Osteoblast (primary cell): ENCODE data around the gene SLC37A1. TPM values are rescaled to one million over a fixed set of nuclear protein-coding genes. Genes with fewer than 3 reads are reported as not detected.

Experiments
- DNase-seq: peaks from one replicate; pipeline ENCODE4 v3.0.0; 2011; ENCODE audit warnings: low spot score, mixed read lengths; ENCODE audit not compliant: insufficient read length; ENCODE audit errors: missing footprints
- H2AFZ ChIP-seq: 2 replicates; pipeline ENCODE4 v1.6.0; 2011; ENCODE audit warnings: mild to moderate bottlenecking, low read length
- H3K27ac ChIP-seq: 2 replicates; pipeline ENCODE4 v1.5.1; 2011; ENCODE audit warnings: mild to moderate bottlenecking, low read depth, low read length, moderate library complexity
- H3K27me3 ChIP-seq: 2 replicates; pipeline ENCODE4 v1.6.0; 2012; ENCODE audit warnings: mild to moderate bottlenecking, control low read depth, inconsistent platforms, low read length, moderate library complexity; ENCODE audit not compliant: insufficient read depth
- H3K36me3 ChIP-seq: 2 replicates; pipeline ENCODE4 v1.5.1; 2011; ENCODE audit warnings: mild to moderate bottlenecking, low read length, control low read depth, moderate library complexity; ENCODE audit not compliant: insufficient read depth
- H3K4me1 ChIP-seq: 2 replicates; pipeline ENCODE4 v1.5.1; 2011; ENCODE audit warnings: mild to moderate bottlenecking, low read length, control low read depth, moderate library complexity; ENCODE audit not compliant: insufficient read depth
- H3K4me2 ChIP-seq: 2 replicates; pipeline ENCODE4 v1.6.0; 2011; ENCODE audit warnings: mild to moderate bottlenecking, low read length; ENCODE audit not compliant: insufficient read depth
- H3K4me3 ChIP-seq: fragments of 200-600 bp; sonication (generic); 3 replicates; pipeline ENCODE4 v1.5.1; 2012; ENCODE audit warnings: mild to moderate bottlenecking, low read length, inconsistent platforms; ENCODE audit not compliant: insufficient read depth
- H3K79me2 ChIP-seq: 2 replicates; pipeline ENCODE4 v1.6.0; 2012; ENCODE audit warnings: mild to moderate bottlenecking, low read length, control low read depth, inconsistent platforms; ENCODE audit not compliant: insufficient read depth
- H3K9me3 ChIP-seq: 2 replicates; pipeline ENCODE4 v1.5.1; 2011; ENCODE audit warnings: low read depth, low read length, control low read depth
- H4K20me1 ChIP-seq: 2 replicates; pipeline ENCODE4 v1.6.0; 2012; ENCODE audit warnings: mild to moderate bottlenecking, low read length, control low read depth; ENCODE audit not compliant: insufficient read depth
- total RNA-seq: library from RNA; depleted of rRNA; stranded (reverse); fragments of >200 nt; gene quantifications from 2 replicates; pipeline ENCODE4 v1.2.3, GENCODE V29; 2012
- TF ChIP-seq, protein P1 (sequence below): IDR thresholded peaks from 2 replicates; pipeline ENCODE4 v1.5.1; 2011; ENCODE audit warnings: mild to moderate bottlenecking, low read depth, low read length, moderate library complexity; ENCODE audit errors: extremely low read depth

Gene SLC37A1
- total RNA-seq, 1 donor, result 6.9 TPM

DNA sequence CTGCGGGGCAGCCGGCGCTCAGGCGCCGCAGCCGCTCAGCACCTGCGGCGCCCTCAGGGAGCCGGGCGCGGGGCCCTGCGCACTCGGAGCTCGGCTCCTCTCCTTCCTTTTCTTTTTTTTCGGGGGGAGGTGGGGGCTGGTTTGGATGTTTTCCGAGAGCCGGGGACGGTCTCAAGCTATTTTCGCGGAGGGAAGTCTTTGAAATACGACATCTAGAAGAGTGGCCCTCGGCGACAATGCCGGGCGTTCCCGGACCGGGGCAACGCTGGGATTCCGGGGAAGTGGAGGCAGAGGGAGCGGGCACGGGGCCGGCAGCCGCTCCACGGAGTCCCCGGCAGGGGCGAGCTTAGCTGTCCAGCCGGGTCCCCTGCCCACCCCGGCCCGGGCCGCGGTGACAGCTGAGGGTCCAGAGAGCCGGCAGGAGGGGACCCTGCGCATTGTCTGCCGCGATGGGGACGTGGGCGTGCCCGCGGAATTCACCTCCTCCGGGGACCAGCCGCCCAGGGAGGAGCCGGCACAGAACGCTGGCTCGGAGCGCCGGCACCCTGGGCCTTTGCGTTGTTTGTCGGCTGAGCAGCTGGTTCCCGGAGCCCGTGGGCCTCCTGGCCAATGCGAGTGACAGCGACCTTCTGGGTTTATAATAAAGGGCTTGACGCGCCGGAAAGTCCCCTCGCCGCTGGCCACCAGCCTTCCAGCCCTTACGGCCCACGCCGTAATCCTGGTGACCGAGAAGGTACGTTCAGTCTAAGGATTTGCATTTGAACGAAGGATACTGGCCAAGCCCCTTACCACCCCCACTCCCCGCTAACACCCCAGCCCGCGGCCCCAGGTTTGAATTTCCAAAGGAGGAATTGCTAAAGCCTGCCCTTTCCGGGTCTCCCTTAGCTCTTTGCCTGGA lies 582 bp downstream of the SLC37A1 start:
- H3K4me2 ChIP-seq, result peak overlapping the region; percentile 76
- H3K4me3 ChIP-seq, result peak overlapping the region; percentile 69
- no peaks in the 10 kb centered on the region for H3K27me3 ChIP-seq
- H3K79me2 ChIP-seq, result no peaks in the 10 kb centered on the region
- H3K4me1 ChIP-seq, result peaks cover 10% of the 10 kb centered on the region
- no peak overlapping the region for H3K27ac ChIP-seq
- H3K9me3 ChIP-seq, result no peaks in the 10 kb centered on the region
- DNase-seq, result no peak
- H3K36me3 ChIP-seq, result no peaks in the 10 kb centered on the region
- H4K20me1 ChIP-seq, result peaks cover 2% of the 10 kb centered on the region
- H2AFZ ChIP-seq, result peak overlapping the region; percentile 82
- TF ChIP-seq, protein P1, sequence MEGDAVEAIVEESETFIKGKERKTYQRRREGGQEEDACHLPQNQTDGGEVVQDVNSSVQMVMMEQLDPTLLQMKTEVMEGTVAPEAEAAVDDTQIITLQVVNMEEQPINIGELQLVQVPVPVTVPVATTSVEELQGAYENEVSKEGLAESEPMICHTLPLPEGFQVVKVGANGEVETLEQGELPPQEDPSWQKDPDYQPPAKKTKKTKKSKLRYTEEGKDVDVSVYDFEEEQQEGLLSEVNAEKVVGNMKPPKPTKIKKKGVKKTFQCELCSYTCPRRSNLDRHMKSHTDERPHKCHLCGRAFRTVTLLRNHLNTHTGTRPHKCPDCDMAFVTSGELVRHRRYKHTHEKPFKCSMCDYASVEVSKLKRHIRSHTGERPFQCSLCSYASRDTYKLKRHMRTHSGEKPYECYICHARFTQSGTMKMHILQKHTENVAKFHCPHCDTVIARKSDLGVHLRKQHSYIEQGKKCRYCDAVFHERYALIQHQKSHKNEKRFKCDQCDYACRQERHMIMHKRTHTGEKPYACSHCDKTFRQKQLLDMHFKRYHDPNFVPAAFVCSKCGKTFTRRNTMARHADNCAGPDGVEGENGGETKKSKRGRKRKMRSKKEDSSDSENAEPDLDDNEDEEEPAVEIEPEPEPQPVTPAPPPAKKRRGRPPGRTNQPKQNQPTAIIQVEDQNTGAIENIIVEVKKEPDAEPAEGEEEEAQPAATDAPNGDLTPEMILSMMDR, result no peak

DNA sequence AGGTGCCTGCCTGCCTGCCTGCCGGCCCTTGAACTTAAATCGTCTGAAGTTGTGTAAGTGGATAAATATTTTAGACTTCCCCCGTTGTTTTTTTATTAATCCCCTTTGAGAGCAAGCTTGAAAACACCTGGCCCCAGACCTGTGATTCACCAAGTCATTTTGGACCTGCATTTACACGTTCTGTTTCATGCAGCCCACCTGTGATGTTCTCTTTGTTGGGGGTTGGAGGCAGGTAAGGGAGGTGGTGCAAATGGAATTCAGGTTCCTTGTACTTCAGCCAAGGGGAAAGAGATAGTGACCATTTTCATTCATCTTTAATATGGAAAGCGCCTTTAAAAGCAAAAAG lies 1.2 kb downstream of the SLC37A1 start:
- Histone ChIP-seq H2AFZ (peak overlapping the region; percentile 82), H3K9me3 (no peaks in the 10 kb centered on the region), H4K20me1 (peaks cover 2% of the 10 kb centered on the region), H3K27me3 (no peaks in the 10 kb centered on the region), H3K27ac (no peak overlapping the region), H3K79me2 (no peaks in the 10 kb centered on the region), H3K4me2 (peak overlapping the region; percentile 76), H3K4me3 (peak overlapping the region; percentile 69), H3K36me3 (no peaks in the 10 kb centered on the region), H3K4me1 (peaks cover 10% of the 10 kb centered on the region)
- no peak for DNase-seq
- TF ChIP-seq, protein P1, result no peak

DNA sequence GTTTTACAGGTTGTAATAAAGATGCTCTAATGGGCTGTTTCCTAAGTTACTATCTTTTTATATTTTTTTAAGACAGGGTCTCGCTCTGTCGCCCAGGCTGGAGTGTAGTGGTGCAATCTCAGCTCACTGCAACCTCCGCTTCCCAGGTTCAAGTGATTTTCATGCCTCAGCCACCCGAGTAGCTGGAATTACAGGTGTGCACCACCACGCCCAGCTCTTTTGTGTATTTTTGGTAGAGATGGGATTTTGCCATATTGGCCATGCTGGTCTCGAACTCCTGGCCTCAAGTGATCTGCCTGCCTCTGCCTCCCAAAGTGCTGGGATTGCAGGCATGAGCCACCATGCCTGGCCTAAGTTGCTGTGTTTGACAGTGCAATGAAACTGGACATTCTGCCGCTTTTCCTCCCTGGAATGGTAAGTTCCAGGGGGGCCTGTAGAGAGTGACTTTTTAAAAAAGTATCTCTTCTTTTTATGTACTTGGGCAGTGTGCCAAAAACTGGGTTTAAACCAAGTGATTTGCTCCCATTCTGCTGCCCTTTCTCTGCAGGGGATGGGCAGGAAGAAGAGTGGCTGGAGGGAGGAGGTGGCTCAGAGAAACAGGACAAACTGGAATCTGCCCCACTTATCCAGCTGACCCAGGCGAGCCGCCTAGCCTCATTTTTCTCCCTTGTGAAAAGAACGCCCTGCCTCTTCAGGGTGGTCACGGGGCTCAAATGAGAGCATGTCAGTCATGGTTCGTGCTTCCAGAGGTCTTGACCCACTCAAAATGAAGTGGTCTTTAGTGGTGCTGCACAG lies 2.3 kb downstream of the SLC37A1 start:
- DNase-seq, result no peak
- H3K27ac ChIP-seq, result no peak overlapping the region
- H3K36me3 ChIP-seq, result no peaks in the 10 kb centered on the region
- no peaks in the 10 kb centered on the region for H3K27me3 ChIP-seq
- H3K9me3 ChIP-seq, result no peaks in the 10 kb centered on the region
- H3K4me3 ChIP-seq, result no peak overlapping the region
- no peak overlapping the region for H3K4me2 ChIP-seq
- TF ChIP-seq, protein P1, result no peak
- peaks cover 2% of the 10 kb centered on the region for H4K20me1 ChIP-seq
- no peak overlapping the region for H2AFZ ChIP-seq
- H3K4me1 ChIP-seq, result peaks cover 10% of the 10 kb centered on the region
- H3K79me2 ChIP-seq, result no peaks in the 10 kb centered on the region

DNA sequence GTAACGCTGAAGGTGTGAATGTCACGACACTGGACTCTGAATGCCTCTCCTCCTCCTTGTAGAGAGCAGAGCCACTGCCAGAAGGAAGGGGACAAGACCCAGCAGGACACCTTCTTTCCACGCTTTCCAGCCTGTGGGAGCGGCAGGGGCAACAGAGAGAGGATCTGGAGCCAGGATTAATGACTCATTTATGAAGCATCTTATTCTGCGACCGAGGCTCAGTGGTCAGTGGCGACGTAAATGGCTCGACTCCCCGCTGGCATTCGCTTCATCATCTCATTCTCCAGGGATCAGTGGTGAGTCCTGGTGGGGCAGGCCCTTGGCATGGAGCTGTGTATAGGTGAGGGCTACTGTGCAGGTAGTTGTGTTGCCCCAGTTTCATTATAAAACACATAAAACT lies 4.6 kb downstream of the SLC37A1 start:
- no peaks in the 10 kb centered on the region for H3K79me2 ChIP-seq
- no peaks in the 10 kb centered on the region for H3K36me3 ChIP-seq
- TF ChIP-seq, protein P1, result no peak
- no peaks in the 10 kb centered on the region for H3K9me3 ChIP-seq
- H3K27me3 ChIP-seq, result no peaks in the 10 kb centered on the region
- peak overlapping the region; percentile 26 for H3K4me2 ChIP-seq
- peak overlapping the region; percentile 59 for H2AFZ ChIP-seq
- no peak overlapping the region for H3K4me3 ChIP-seq
- H3K27ac ChIP-seq, result no peak overlapping the region
- peaks cover 2% of the 10 kb centered on the region for H4K20me1 ChIP-seq
- DNase-seq, result no peak
- peaks cover 10% of the 10 kb centered on the region for H3K4me1 ChIP-seq
